ENCODE data around the gene SYNE2.

- TF ChIP-seq EZH2 (IDR thresholded peaks at IDR 0.05; ENCODE audit: low read depth) (no peak), CTCF (conservative IDR thresholded peaks at IDR 0.05) (no peak)
These were observed 242.8 kb downstream of the SYNE2 start for GRCh38 chr14:64095620-64096019.

All from PC-9 (cell line).